Endothelial cell of umbilical vein (primary cell): ENCODE data around the gene FAM53A. TPM values are rescaled to one million over a fixed set of nuclear protein-coding genes. Genes with fewer than 3 reads are reported as not detected.

Source experiments
- BruUV-seq: library from RNA; stranded (reverse); fragments of 400-500 nt; replicated peaks from 2 replicates; lab custom pipeline; 2021; lab: Mats Ljungman, UMichigan
- CTCF ChIA-PET: fragments of 300-600, 350-600 bp; sonication (Branson Sonifier 250); formaldehyde crosslinking; loops from one replicate; lab custom pipeline; 2021; ENCODE audit warnings: antibody characterized with exemption, inconsistent platforms; lab: Charles Lee
- POLR2A ChIA-PET: fragments of 300-600, 350-600 bp; sonication (Branson Sonifier 250); formaldehyde crosslinking; loops from one replicate; lab custom pipeline; 2021; ENCODE audit warnings: antibody characterized with exemption, inconsistent platforms; lab: Charles Lee
- DNase-seq: peaks from one replicate; pipeline ENCODE4 v3.0.0-alpha.2; 2011; ENCODE audit warnings: low read depth, low spot score
- FAIRE-seq: peaks from 2 replicates; lab custom pipeline; 2011; peaks lifted over from hg19 to GRCh38; lab: Jason Lieb, UNC
- H2AFZ ChIP-seq: 2 replicates; pipeline ENCODE4 v1.6.0; 2012; ENCODE audit warnings: low read depth, low read length, control low read depth, inconsistent platforms
- H3K27ac ChIP-seq: 2 replicates; pipeline ENCODE4 v1.5.1; 2011; ENCODE audit warnings: low read depth, mild to moderate bottlenecking, control low read depth, low read length, moderate library complexity; ENCODE audit not compliant: insufficient read depth
- H3K27me3 ChIP-seq, 2 experiments: 2 replicates each; pipeline versions ENCODE4 v1.6.0 to v1.6.1; 2011; ENCODE audit warnings: low read length in 2 of 2, mixed read lengths in 1 of 2; ENCODE audit not compliant: control insufficient read depth in 2 of 2, insufficient read depth in 2 of 2
- H3K36me3 ChIP-seq, 2 experiments: 2 replicates in 1 of 2; 3 replicates in 1 of 2; pipeline ENCODE4 v1.5.1; 2011; ENCODE audit warnings: low read length in 2 of 2, mild to moderate bottlenecking in 1 of 2, moderate library complexity in 1 of 2; ENCODE audit not compliant: control insufficient read depth in 2 of 2, insufficient read depth in 2 of 2; ENCODE audit errors: extremely low read depth in 1 of 2
- H3K4me1 ChIP-seq: 3 replicates; pipeline ENCODE4 v1.5.1; 2011; ENCODE audit warnings: mild to moderate bottlenecking, low read length; ENCODE audit not compliant: control insufficient read depth, insufficient read depth; ENCODE audit errors: extremely low read depth
- H3K4me2 ChIP-seq: 2 replicates; pipeline ENCODE4 v1.6.1; 2011; ENCODE audit warnings: low read length, control low read depth, mixed read lengths; ENCODE audit not compliant: insufficient read depth
- H3K4me3 ChIP-seq, 3 experiments: fragments of 200-600 bp in 1 of 3; sonication (generic), shearing (Covaris generic) in 1 of 3; replicated peaks in 1 of 3; 2 replicates each; pipeline ENCODE4 v1.5.1; 2011 to 2016; ENCODE audit warnings: control low read depth in 3 of 3, low read length in 3 of 3, mild to moderate bottlenecking in 2 of 3, inconsistent platforms in 1 of 3, low read depth in 1 of 3, moderate library complexity in 1 of 3; ENCODE audit not compliant: insufficient read depth in 1 of 3
- H3K79me2 ChIP-seq: 2 replicates; pipeline ENCODE4 v1.6.0; 2012; ENCODE audit warnings: low read length, inconsistent platforms; ENCODE audit not compliant: control insufficient read depth, insufficient read depth
- H3K9ac ChIP-seq: replicated peaks from 2 replicates; pipeline ENCODE3; 2011; ENCODE audit warnings: low read length, control low read depth; ENCODE audit not compliant: insufficient read depth; ENCODE audit errors: extremely low read depth
- H3K9me1 ChIP-seq: replicated peaks from 3 replicates; pipeline ENCODE4 v1.6.0; 2011; ENCODE audit warnings: mild to moderate bottlenecking, low read length; ENCODE audit not compliant: control insufficient read depth, insufficient read depth; ENCODE audit errors: extremely low read depth
- H3K9me3 ChIP-seq: replicated peaks from 2 replicates; pipeline ENCODE4 v1.5.1; 2012; ENCODE audit warnings: low read length, inconsistent platforms; ENCODE audit not compliant: control insufficient read depth, insufficient read depth
- H4K20me1 ChIP-seq: replicated peaks from 2 replicates; pipeline ENCODE3; 2011; ENCODE audit warnings: mild to moderate bottlenecking, low read length; ENCODE audit not compliant: control insufficient read depth, insufficient read depth; ENCODE audit errors: extremely low read depth
- CTCF ChIP-seq, 2 donors: IDR thresholded peaks; 1 replicate in 1 of 2; 2 replicates in 1 of 2; pipeline ENCODE4 v1.5.1; 2011; ENCODE audit warnings: low read length in 2 of 2, mild to moderate bottlenecking in 2 of 2, moderate library complexity in 2 of 2, control low read depth in 1 of 2, inconsistent platforms in 1 of 2, low read depth in 1 of 2; ENCODE audit not compliant: insufficient read depth in 1 of 2; ENCODE audit errors: extremely low read depth in 1 of 2
- EZH2 ChIP-seq: IDR thresholded peaks from 2 replicates; pipeline ENCODE4 v1.6.1; 2012; ENCODE audit warnings: borderline replicate concordance, low read depth, mild to moderate bottlenecking, moderate library complexity, low read length, inconsistent platforms; ENCODE audit not compliant: severe bottlenecking
- FOS ChIP-seq: IDR thresholded peaks from 2 replicates; pipeline ENCODE4 v1.6.1; 2011; ENCODE audit warnings: mild to moderate bottlenecking, low read length, moderate library complexity, borderline replicate concordance; ENCODE audit not compliant: insufficient read depth
- GATA2 ChIP-seq: IDR thresholded peaks from 2 replicates; pipeline ENCODE4 v1.7.0; 2011; ENCODE audit warnings: low read depth, mild to moderate bottlenecking, moderate library complexity, mixed read lengths, low read length; ENCODE audit not compliant: insufficient read length, insufficient read depth
- JUN ChIP-seq: IDR thresholded peaks from 2 replicates; pipeline ENCODE4 v1.6.1; 2011; ENCODE audit warnings: borderline replicate concordance, low read depth; ENCODE audit not compliant: insufficient read length, insufficient read depth
- MYC ChIP-seq: IDR thresholded peaks from one replicate; pipeline ENCODE4 v1.6.1; 2011; ENCODE audit warnings: mild to moderate bottlenecking, low read depth, low read length
- POLR2A ChIP-seq: IDR thresholded peaks from 2 replicates; pipeline ENCODE4 v1.6.1; 2012; ENCODE audit warnings: low read depth, mild to moderate bottlenecking, control low read depth, low read length
- POLR2AphosphoS5 ChIP-seq: IDR thresholded peaks from 2 replicates; pipeline ENCODE4 v1.6.1; 2012; ENCODE audit warnings: low read depth, mild to moderate bottlenecking, control low read depth, low read length, moderate library complexity; ENCODE audit not compliant: insufficient read depth
- dilution Hi-C: fragments of 300-500 bp; cut with MboI; formaldehyde crosslinking; loops from one replicate; pipeline ENCODE4 v1.15.0; 2019; ENCODE audit warnings: low sequenced_read_pairs; ENCODE audit not compliant: extremely low pct_ligation_motif_present
- intact Hi-C: fragments of 100-400 bp; cut with micrococcal nuclease; formaldehyde crosslinking; loops from one replicate; pipeline ENCODE4 v1.10.0; 2022
- polyA plus RNA-seq, 4 experiments: library from polyadenylated mRNA; depleted of rRNA in 3 of 4; stranded (reverse) in 3 of 4; unstranded in 1 of 4; fragments of >200 nt; gene quantifications; 2 replicates each; pipeline versions ENCODE4 v1.2.1 to v1.2.3, GENCODE V29; 2011 to 2012; ENCODE audit warnings: missing spikeins in 1 of 4
- total RNA-seq: library from RNA; stranded (reverse); gene quantifications from 2 replicates; pipeline ENCODE4 v1.2.3, GENCODE V29; 2021
- TF ChIP-seq, protein P1 (sequence below): IDR thresholded peaks from 2 replicates; pipeline ENCODE4 v1.6.1; 2011; ENCODE audit not compliant: insufficient read depth, insufficient read length

The FAM53A gene
- total and polyA plus RNA-seq, 2 donors (not counting 3 experiments of a cell fraction or from before 2014, with no cell fraction given), result 1.3 to 1.7 TPM

DNA sequence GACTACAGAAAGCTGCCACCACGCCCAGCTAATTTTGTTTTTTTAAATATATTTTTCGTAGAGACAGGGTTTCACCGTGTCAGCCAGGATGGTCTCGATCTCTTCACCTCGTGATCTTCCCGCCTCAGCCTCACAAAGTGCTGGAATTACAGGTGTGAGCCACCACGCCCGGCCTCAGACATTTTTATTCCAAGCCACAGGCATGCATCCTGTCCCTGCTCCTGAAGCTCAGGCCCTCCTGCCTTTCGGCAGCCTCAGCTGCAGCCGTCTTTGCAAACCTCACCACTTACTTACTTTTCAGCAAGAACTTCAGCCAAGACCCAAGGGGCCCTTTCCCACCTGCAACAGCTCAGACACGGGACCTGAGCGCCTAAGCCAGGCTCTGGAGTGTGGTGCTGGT lies 26.0 kb downstream of the FAM53A start:
- Histone ChIP-seq H3K4me2 (no peak overlapping the region), H4K20me1 (no peaks in the 10 kb centered on the region), H3K79me2 (no peaks in the 10 kb centered on the region), H3K9me3 (no peaks in the 10 kb centered on the region), H2AFZ (no peak overlapping the region), H3K27me3 (no peaks in the 10 kb centered on the region), H3K9me1 (no peaks in the 10 kb centered on the region), H3K4me3 (no peak overlapping the region), H3K4me1 (no peaks in the 10 kb centered on the region), H3K36me3 (no peaks in the 10 kb centered on the region), H3K9ac (no peak overlapping the region), H3K27ac (no peak overlapping the region)
- TF ChIP-seq FOS (no peak), POLR2A (no peak), EZH2 (no peak), POLR2AphosphoS5 (no peak), GATA2 (no peak), MYC (no peak), CTCF (IDR thresholded peaks at IDR 0.05; ENCODE audit: extremely low read depth in 1 of 2, insufficient read depth in 1 of 2, low read depth in 1 of 2, low read length in 2 of 2) (no peak), JUN (no peak)
- TF ChIP-seq, protein P1, sequence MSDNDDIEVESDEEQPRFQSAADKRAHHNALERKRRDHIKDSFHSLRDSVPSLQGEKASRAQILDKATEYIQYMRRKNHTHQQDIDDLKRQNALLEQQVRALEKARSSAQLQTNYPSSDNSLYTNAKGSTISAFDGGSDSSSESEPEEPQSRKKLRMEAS, result no peak
- dilution Hi-C loops, result no loop called here
- DNase-seq, result no peak
- ChIA-PET CTCF (interaction anchor here (0.6 kb wide), 1 partner anchor 10 kb away, joined by 3 read pairs; no protein-coding TSS in a partner anchor), POLR2A (no interaction called here)
- BruUV-seq, result no TSS peak
- no peak for FAIRE-seq
- intact Hi-C loops, result no loop called here
